Hypothalamus (tissue), 51 donors: ENCODE results near the gene OBSCN.
A peak's percentile ranks its signal among the peaks of the same experiment; 100 is the strongest.

Source experiments
- DNase-seq, 51 donors: peaks; one replicate each; lab custom pipeline; 2025; lab: John Stamatoyannopoulos, UW

The OBSCN gene

GRCh38 chr1:228207851-228208821 is at the start of gene OBSCN:
Gene OBSCN, plus strand, starts transcription at chr1:228208044. Its CDS starts 3,740 bp downstream, at chr1:228211784.
- no peak for DNase-seq

GRCh38 chr1:228158151-228159007 is 49.5 kb upstream of the OBSCN start:
- no peak for DNase-seq

GRCh38 chr1:228159008-228159665 is 48.7 kb upstream of the OBSCN start:
- no peak for DNase-seq

DNA sequence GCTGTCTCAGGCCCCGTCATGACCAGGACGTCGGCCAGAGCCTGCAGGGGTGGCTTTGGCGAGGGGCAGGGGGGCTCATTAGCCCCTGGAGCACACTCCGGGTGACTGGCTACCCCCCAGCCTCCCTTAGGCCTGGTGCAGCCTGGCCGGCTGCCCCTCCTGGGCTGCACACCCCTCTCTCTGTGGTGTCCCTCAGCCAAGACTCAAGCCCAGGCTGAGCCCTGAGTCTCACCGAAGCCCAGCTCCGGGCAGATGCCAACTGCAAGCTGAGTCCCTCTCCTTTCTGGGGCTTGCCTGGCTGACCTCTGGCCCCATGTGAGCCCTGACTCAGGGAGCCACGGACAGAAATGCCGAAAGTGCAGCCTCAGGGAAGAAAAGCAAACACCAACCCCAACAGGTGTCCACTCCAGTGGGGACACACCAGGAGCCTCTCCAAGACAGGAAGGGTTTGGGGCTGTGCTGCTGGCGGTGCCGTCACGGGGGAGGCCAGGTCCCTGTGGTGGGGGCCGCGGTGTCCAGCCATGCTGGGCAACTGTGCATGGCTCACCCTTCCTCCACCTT is 47.6 kb upstream of the OBSCN start:
- DNase-seq: no peak

GRCh38 chr1:228161362-228161761 is 46.5 kb upstream of the OBSCN start:
- DNase-seq: no peak

GRCh38 chr1:228161866-228162265 is 46.0 kb upstream of the OBSCN start:
- no peak for DNase-seq

GRCh38 chr1:228162286-228163006 is 45.4 kb upstream of the OBSCN start:
- no peak for DNase-seq

DNA sequence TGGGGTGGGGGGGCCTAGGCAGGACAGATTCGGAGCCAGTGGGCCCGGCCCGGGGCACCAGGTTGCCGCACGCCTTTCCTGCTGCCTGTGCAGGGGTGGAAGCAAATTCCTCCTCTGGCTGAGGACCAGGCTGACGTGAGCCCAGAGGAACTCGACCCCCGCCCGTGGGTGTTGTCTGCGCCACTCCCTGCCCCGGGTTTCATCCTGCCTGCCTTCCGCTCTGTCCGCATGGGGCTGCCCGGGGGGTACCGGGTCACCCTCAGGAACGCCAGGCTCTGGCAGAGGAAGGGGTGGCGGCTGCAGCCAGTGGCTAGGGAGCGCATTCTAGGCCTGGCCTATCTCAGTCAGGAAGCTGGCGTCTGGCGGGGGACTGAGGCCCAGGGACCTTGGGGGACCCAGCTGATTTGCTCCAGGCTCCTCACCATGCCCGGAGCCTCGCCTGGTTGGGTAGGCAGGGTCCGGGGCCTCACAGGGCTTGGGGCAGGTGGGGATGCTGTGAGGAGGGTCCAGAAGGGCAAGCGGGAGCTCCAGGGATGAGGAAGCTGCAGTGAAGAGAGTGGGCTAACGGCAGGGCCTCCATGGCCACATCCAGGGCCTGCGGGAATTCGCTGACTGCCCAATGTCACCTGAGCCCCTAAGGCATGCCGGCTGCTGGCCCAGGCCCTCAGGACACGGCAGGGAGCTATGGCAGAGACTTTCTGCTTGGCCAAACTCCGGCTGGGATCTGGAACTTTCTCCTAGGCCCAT is 44.7 kb upstream of the OBSCN start:
- DNase-seq: no peak

DNA sequence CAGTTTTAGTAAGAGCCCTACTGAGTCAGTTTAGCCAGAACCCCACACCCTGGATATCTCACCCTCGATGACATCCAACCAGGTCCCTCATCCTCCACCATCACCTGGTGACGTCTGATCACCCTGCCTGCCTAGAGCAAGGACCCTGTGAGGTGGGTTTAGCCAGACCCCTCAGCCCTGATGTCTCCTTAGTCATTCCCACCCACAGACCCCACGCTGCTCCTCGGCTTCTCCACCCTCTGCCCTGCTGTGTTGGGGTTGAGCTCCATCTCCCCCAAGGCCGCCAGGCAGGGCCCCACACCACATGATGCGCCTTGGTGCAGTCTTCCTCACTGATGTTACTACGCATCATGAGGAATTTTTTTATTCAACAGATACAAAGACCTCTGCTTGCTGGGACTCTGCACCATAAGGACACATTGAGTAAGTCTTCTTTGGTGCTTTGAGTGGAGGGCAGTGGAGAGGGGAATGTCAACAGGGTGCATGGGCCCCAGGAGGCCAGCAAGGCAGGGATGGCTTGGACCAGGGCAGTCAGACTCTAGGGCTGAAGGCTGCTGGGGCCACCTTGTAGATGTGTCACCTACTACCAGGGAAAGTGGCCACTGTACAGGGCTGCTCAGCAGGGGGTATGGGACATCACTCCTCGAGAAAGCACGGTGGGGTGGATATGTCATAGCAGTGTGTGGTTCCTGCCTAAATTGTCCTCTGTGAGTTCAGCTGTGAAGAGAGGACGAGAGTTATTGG is 43.9 kb upstream of the OBSCN start:
- DNase-seq: no peak

GRCh38 chr1:228164561-228165371 is 43.1 kb upstream of the OBSCN start:
- DNase-seq: no peak

GRCh38 chr1:228165372-228166169 is 42.3 kb upstream of the OBSCN start, which contains the start of gene IBA57:
Gene IBA57, plus strand, starts transcription at chr1:228165804. Its CDS starts 13 bp downstream, at chr1:228165817.
- peak; percentile 90 to 100 (median 98) for DNase-seq

- peak in 36 of 51 donors; percentile 47 to 84 (median 70) for DNase-seq
Measured at GRCh38 chr1:228166170-228166936, 41.5 kb upstream of the OBSCN start.

GRCh38 chr1:228168563-228169270 is 39.1 kb upstream of the OBSCN start:
- no peak for DNase-seq

DNA sequence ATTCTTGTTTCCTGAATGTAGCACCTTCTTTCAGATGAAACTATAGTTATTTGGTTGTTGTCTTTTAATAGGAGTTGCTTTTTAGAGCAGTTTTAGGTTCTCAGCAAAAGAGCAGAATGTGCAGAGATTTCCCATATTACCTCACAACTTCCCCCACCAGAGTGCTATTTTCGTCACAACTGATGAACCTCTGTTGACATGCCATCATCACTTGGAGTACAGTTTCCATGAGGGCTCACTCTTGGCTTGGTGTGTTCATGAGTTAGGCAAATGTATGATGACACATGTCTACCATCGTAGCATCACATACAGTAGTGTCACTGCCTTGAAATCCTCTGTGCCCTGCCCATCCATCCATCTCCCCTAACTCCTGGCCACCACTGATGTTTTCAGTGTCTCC is 38.5 kb upstream of the OBSCN start:
- no peak for DNase-seq

- no peak for DNase-seq
Measured at GRCh38 chr1:228170666-228171065, 37.2 kb upstream of the OBSCN start.
